AG09309 (cell line): ENCODE measurements around the gene MRPL11.
A peak's percentile ranks its signal among the peaks of the same experiment; 100 is the strongest.
"Not testable (repeated sequence)": the region's sequence is repeated elsewhere in the genome, so short reads cannot be mapped to it uniquely, and the experiment has no call there.

Source experiments
- DNase-seq: peaks from one replicate; pipeline ENCODE4 v3.0.0-alpha.2; 2010; ENCODE audit warnings: low read depth
- H3K4me3 ChIP-seq: 2 replicates; pipeline ENCODE4 v1.5.1; 2011; ENCODE audit warnings: mild to moderate bottlenecking, low read depth, low read length, moderate library complexity; ENCODE audit not compliant: control insufficient read depth
- TF ChIP-seq, protein P1 (sequence below): IDR thresholded peaks from 2 replicates; pipeline ENCODE4 v1.5.1; 2011; ENCODE audit warnings: mild to moderate bottlenecking, low read depth, low read length, inconsistent platforms; ENCODE audit not compliant: insufficient read depth, control insufficient read depth; ENCODE audit errors: missing control alignments

MRPL11 gene

GRCh38 chr11:66448523-66448922, 9.9 kb upstream of the MRPL11 start:
- DNase-seq, result no peak
- TF ChIP-seq, protein P1, sequence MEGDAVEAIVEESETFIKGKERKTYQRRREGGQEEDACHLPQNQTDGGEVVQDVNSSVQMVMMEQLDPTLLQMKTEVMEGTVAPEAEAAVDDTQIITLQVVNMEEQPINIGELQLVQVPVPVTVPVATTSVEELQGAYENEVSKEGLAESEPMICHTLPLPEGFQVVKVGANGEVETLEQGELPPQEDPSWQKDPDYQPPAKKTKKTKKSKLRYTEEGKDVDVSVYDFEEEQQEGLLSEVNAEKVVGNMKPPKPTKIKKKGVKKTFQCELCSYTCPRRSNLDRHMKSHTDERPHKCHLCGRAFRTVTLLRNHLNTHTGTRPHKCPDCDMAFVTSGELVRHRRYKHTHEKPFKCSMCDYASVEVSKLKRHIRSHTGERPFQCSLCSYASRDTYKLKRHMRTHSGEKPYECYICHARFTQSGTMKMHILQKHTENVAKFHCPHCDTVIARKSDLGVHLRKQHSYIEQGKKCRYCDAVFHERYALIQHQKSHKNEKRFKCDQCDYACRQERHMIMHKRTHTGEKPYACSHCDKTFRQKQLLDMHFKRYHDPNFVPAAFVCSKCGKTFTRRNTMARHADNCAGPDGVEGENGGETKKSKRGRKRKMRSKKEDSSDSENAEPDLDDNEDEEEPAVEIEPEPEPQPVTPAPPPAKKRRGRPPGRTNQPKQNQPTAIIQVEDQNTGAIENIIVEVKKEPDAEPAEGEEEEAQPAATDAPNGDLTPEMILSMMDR, result no peak
- H3K4me3 ChIP-seq, result no peak overlapping the region

DNA sequence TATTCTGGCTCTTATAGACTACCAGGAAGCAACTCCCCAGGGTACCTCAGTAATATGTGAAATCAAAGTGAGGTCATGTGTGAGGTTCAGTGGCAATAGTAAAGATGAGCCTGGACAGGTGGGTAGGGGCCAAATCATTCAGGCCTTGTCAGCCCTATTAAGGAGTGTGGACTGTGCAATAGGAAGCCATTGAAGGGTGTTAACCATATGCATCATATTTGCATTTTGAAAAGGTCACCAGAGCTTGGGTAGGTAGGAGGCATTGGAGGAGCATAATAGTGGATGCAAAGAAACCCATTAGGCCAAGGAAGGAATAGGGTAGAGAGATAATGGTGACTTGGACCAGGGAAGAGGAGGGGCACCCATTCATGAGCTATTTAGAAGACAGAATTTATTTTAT, 8.4 kb upstream of the MRPL11 start:
- TF ChIP-seq, protein P1, result no peak

GRCh38 chr11:66443602-66444001, 5.0 kb upstream of the MRPL11 start:
- H3K4me3 ChIP-seq, result no peak overlapping the region
- peak; percentile 93 for DNase-seq
- TF ChIP-seq, protein P1, result no peak

More for the DNA sequence above, 8.4 kb upstream of the MRPL11 start:
- DNase-seq, result no peak
- H3K4me3 ChIP-seq, result no peak overlapping the region

GRCh38 chr11:66440940-66441282, 2.3 kb upstream of the MRPL11 start:
- not testable (repeated sequence) for DNase-seq, H3K4me3 ChIP-seq

DNA sequence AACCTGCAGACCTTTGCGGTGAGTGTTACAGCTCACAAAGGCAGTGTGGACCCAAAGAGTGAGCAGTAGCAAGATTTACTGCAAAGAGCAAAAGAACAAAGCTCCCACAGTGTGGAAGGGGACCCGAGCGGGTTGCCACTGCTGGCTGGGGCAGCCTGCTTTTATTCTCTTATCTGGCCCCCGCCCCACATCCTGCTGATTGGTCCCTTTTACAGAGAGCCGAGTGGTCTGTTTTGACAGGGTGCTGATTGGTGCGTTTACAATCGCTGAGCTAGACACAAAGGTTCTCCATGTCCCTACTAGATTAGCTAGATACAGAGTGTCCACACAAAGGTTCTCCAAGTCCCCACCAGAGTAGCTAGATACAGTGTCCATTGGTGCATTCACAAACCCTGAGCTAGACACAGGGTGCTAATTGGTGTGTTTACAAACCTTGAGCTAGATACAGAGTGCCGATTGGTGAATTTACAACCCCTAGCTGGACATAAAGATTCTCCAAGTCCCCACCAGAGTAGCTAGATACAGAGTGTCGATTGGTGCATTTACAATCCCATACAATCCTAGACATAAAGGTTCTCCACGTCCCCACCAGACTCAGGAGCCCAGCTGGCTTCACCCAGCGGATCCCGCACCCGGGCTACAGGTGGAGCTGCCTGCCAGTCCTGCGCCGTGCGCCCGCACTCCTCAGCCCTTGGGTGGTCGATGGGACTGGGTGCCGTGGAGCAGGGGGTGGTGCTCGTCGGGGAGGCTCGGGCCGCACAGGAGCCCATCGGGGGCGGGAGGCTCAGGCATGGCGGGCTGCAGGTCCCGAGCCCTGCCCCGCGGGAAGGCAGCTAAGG, 1.7 kb upstream of the MRPL11 start:
- not testable (repeated sequence) for DNase-seq, H3K4me3 ChIP-seq

GRCh38 chr11:66437979-66438503, 607 bp downstream of the MRPL11 start:
- no peak for DNase-seq
- H3K4me3 ChIP-seq, result peak overlapping the region; percentile 87
- TF ChIP-seq, protein P1, result no peak

GRCh38 chr11:66432597-66432996, 6.1 kb downstream of the MRPL11 start:
- H3K4me3 ChIP-seq, result no peak overlapping the region
- DNase-seq, result no peak
- TF ChIP-seq, protein P1, result no peak

- DNase-seq, result not testable (repeated sequence)
Observed at GRCh38 chr11:66431871-66432329, 6.7 kb downstream of the MRPL11 start.

DNA sequence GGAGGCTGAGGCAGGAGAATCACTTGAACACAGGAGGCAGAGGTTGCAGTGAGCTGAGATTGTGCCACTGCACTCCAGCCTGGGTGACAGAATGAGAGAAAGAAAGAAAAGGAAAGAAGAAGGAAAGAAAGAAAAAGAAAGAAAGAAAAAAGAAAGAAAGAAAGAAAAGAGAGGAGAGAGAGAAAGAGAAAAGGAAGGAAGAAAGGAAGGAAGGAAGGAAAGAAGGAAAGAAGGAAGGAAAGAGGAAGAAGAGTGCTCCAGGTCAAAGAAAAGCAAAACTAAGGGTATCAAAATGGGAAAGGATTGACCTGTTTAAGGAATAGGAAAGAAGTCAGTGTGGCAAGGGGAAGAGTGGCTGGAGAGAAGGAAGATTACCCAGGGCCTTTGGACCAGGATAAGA, 7.4 kb downstream of the MRPL11 start:
- not testable (repeated sequence) for DNase-seq, H3K4me3 ChIP-seq

More at GRCh38 chr11:66431871-66432329, 6.7 kb downstream of the MRPL11 start:
- H3K4me3 ChIP-seq, result not testable (repeated sequence)
